Measurements from ENCODE around the gene SLC24A3. TPM values are rescaled to one million over a fixed set of nuclear protein-coding genes. Genes with fewer than 3 reads are reported as not detected.

Gene SLC24A3
- total and polyA plus RNA-seq, 4 donors: 1.9 to 8.4 (median 5.8) TPM

DNA sequence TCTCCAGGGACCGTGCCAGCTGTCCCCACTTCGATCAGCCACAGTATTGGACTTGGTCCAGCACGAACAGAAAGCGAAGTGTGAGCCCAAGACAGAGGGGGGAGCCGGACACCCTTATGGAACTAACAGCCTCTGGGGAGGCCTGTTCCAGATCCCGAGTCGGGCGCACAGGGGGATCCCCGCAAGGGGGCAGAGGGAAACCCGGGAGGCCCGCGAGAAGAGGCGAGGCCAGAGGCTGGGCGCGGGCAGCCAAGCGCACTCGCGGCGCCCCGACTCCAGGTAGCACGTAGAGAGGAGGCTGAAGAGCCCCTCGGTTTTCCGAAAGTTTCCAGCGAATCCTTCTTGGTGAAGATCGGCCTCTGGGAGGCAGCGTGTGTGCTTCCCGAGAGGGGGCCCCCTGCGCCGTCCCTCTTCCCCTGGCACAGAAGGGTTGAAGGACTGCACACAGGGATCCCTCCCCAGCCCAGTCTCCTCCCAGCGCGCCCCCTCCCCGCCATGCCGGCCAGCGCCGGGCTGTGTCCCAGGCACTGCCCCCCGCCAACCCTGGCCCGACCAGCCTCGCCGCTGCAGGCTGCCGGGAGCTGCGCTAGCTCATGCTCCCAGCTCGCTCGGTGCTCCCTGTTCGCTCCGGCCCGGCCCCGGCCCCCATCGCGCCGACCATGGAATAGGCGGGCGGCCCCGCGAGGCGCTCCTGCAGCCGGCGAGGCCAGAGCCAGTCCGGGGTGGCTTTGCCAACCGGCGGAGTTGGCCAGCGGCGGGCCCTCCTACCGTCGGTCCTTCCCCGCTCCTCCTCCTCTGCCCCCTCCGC, 577 bp upstream of the SLC24A3 start:
- Histone ChIP-seq H3K4me3 (peak overlapping the region; percentile 39), H3K4me1 (ENCODE audit: control insufficient read depth in 5 of 5, insufficient read depth in 5 of 5, low read length in 5 of 5) (peaks cover 0 to 26% (median 2%) of the 10 kb centered on the region in 5 donors), H3K27ac (ENCODE audit: low read depth in 1 of 2, low read length in 1 of 2) (peak overlapping the region in 1 of 2 donors; percentile 15), H3K9me3 (ENCODE audit: control insufficient read depth in 4 of 4, insufficient read depth in 3 of 4, low read length in 3 of 4) (no peaks in the 10 kb centered on the region), H3K9ac (ENCODE audit: insufficient read depth in 1 of 2, low read length in 2 of 2) (peak overlapping the region in 1 of 2 donors; percentile 17), H3K27me3 (ENCODE audit: control insufficient read depth in 3 of 3, insufficient read depth in 3 of 3, low read length in 2 of 3) (peaks cover 0 to 17% (median 0%) of the 10 kb centered on the region in 3 donors), H3K36me3 (ENCODE audit: control insufficient read depth in 4 of 4, insufficient read depth in 4 of 4, low read length in 4 of 4) (no peaks in the 10 kb centered on the region)
- ATAC-seq (ENCODE audit: insufficient read depth, low FRiP score): peak; percentile 28
- DNase-seq: peak; percentile 76 to 80 (median 78)
- WGBS, 2 donors: 1 to 2% methylated on average over 60 to 66 of the region's 66 CpGs
- TF ChIP-seq, protein P1, sequence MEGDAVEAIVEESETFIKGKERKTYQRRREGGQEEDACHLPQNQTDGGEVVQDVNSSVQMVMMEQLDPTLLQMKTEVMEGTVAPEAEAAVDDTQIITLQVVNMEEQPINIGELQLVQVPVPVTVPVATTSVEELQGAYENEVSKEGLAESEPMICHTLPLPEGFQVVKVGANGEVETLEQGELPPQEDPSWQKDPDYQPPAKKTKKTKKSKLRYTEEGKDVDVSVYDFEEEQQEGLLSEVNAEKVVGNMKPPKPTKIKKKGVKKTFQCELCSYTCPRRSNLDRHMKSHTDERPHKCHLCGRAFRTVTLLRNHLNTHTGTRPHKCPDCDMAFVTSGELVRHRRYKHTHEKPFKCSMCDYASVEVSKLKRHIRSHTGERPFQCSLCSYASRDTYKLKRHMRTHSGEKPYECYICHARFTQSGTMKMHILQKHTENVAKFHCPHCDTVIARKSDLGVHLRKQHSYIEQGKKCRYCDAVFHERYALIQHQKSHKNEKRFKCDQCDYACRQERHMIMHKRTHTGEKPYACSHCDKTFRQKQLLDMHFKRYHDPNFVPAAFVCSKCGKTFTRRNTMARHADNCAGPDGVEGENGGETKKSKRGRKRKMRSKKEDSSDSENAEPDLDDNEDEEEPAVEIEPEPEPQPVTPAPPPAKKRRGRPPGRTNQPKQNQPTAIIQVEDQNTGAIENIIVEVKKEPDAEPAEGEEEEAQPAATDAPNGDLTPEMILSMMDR (IDR thresholded peaks at IDR 0.05; ENCODE audit: control extremely low read depth, extremely low read depth): no peak

GRCh38 chr20:19212821-19213502, 520 bp downstream of the SLC24A3 start:
- peak overlapping the region in 1 of 2 donors; percentile 70 for H3K27ac ChIP-seq (ENCODE audit: low read depth in 1 of 2, low read length in 1 of 2)
- DNase-seq (peak; percentile 85 to 92 (median 88)), ATAC-seq (ENCODE audit: insufficient read depth, low FRiP score) (peak; percentile 80)
- peaks cover 0 to 26% (median 2%) of the 10 kb centered on the region in 5 donors for H3K4me1 ChIP-seq (ENCODE audit: control insufficient read depth in 5 of 5, insufficient read depth in 5 of 5, low read length in 5 of 5)
- H3K27me3 ChIP-seq (ENCODE audit: control insufficient read depth in 3 of 3, insufficient read depth in 3 of 3, low read length in 2 of 3): peaks cover 0 to 13% (median 0%) of the 10 kb centered on the region in 3 donors
- WGBS, 2 donors: 4 to 7% methylated on average over 31 to 58 of the region's 58 CpGs
- H3K36me3 ChIP-seq (ENCODE audit: control insufficient read depth in 4 of 4, insufficient read depth in 4 of 4, low read length in 4 of 4): no peaks in the 10 kb centered on the region
- TF ChIP-seq, protein P1 (IDR thresholded peaks at IDR 0.05; ENCODE audit: control extremely low read depth, extremely low read depth): peak; percentile 3
- no peaks in the 10 kb centered on the region for H3K9me3 ChIP-seq (ENCODE audit: control insufficient read depth in 4 of 4, insufficient read depth in 3 of 4, low read length in 3 of 4)
- peak overlapping the region; percentile 32 to 89 for H3K9ac ChIP-seq (ENCODE audit: insufficient read depth in 1 of 2, low read length in 2 of 2)
- H3K4me3 ChIP-seq: peak overlapping the region; percentile 56

- peaks cover 0 to 26% (median 2%) of the 10 kb centered on the region in 5 donors for H3K4me1 ChIP-seq (ENCODE audit: control insufficient read depth in 5 of 5, insufficient read depth in 5 of 5, low read length in 5 of 5)
- H3K36me3 ChIP-seq (ENCODE audit: control insufficient read depth in 4 of 4, insufficient read depth in 4 of 4, low read length in 4 of 4): no peaks in the 10 kb centered on the region
- no peak overlapping the region for H3K4me3 ChIP-seq
- no peak for DNase-seq
- peak overlapping the region in 1 of 2 donors; percentile 0 for H3K9ac ChIP-seq (ENCODE audit: insufficient read depth in 1 of 2, low read length in 2 of 2)
- peaks cover 0 to 12% (median 0%) of the 10 kb centered on the region in 3 donors for H3K27me3 ChIP-seq (ENCODE audit: control insufficient read depth in 3 of 3, insufficient read depth in 3 of 3, low read length in 2 of 3)
- 74 to 77% methylated on average over 11 of the region's 11 CpGs for WGBS, 2 donors
- no peaks in the 10 kb centered on the region for H3K9me3 ChIP-seq (ENCODE audit: control insufficient read depth in 4 of 4, insufficient read depth in 3 of 4, low read length in 3 of 4)
- TF ChIP-seq, protein P1 (IDR thresholded peaks at IDR 0.05; ENCODE audit: control extremely low read depth, extremely low read depth): no peak
- ATAC-seq (ENCODE audit: insufficient read depth, low FRiP score): no peak
- no peak overlapping the region for H3K27ac ChIP-seq (ENCODE audit: low read depth in 1 of 2, low read length in 1 of 2)
Measured at GRCh38 chr20:19213946-19214490, 1.6 kb downstream of the SLC24A3 start.

All from lung (tissue), 12 donors.